Glutamatergic neuron (in vitro differentiated cells): ENCODE data around the gene TOMM70. TPM values are rescaled to one million over a fixed set of nuclear protein-coding genes. Genes with fewer than 3 reads are reported as not detected.

Experiments used
- DNase-seq: peaks from one replicate; pipeline ENCODE4 v3.0.0; 2022
- H3K27ac Mint-ChIP-seq: one replicate; pipeline ENCODE4 v1.8.0; 2020; ENCODE audit warnings: mild to moderate bottlenecking, mixed read lengths, inconsistent platforms; ENCODE audit not compliant: unreplicated experiment
- H3K27me3 Mint-ChIP-seq: one replicate; pipeline ENCODE4 v1.8.0; 2020; ENCODE audit warnings: mild to moderate bottlenecking, moderate library complexity, mixed read lengths, inconsistent platforms; ENCODE audit not compliant: unreplicated experiment
- H3K36me3 Mint-ChIP-seq: one replicate; pipeline ENCODE4 v1.8.0; 2020; ENCODE audit warnings: mild to moderate bottlenecking, mixed read lengths, inconsistent platforms; ENCODE audit not compliant: unreplicated experiment
- H3K4me1 Mint-ChIP-seq: one replicate; pipeline ENCODE4 v1.8.0; 2020; ENCODE audit warnings: mild to moderate bottlenecking, low read depth, mixed read lengths, inconsistent platforms; ENCODE audit not compliant: unreplicated experiment
- H3K4me3 Mint-ChIP-seq: one replicate; pipeline ENCODE4 v1.8.0; 2020; ENCODE audit warnings: mild to moderate bottlenecking, mixed read lengths, inconsistent platforms; ENCODE audit not compliant: unreplicated experiment
- H3K9me3 Mint-ChIP-seq: one replicate; pipeline ENCODE4 v1.8.0; 2020; ENCODE audit warnings: mild to moderate bottlenecking, moderate library complexity, mixed read lengths, inconsistent platforms; ENCODE audit not compliant: unreplicated experiment
- CTCF ChIP-seq: fragments of 200-600 bp; sonication (generic); IDR thresholded peaks from one replicate; pipeline ENCODE4 v1.5.0; 2021; ENCODE audit not compliant: partially characterized antibody, unreplicated experiment
- total RNA-seq: library from RNA; stranded (reverse); fragmentation: NEBNext Ultra II Directional; extraction: Animal tissue kit (Norgen Biotek cat#: 25700); gene quantifications from one replicate; pipeline ENCODE4 v1.2.1, GENCODE V29; 2021; ENCODE audit not compliant: unreplicated experiment

The TOMM70 gene
- total RNA-seq, 1 donor from 2014 or later: 34.7 TPM

DNA sequence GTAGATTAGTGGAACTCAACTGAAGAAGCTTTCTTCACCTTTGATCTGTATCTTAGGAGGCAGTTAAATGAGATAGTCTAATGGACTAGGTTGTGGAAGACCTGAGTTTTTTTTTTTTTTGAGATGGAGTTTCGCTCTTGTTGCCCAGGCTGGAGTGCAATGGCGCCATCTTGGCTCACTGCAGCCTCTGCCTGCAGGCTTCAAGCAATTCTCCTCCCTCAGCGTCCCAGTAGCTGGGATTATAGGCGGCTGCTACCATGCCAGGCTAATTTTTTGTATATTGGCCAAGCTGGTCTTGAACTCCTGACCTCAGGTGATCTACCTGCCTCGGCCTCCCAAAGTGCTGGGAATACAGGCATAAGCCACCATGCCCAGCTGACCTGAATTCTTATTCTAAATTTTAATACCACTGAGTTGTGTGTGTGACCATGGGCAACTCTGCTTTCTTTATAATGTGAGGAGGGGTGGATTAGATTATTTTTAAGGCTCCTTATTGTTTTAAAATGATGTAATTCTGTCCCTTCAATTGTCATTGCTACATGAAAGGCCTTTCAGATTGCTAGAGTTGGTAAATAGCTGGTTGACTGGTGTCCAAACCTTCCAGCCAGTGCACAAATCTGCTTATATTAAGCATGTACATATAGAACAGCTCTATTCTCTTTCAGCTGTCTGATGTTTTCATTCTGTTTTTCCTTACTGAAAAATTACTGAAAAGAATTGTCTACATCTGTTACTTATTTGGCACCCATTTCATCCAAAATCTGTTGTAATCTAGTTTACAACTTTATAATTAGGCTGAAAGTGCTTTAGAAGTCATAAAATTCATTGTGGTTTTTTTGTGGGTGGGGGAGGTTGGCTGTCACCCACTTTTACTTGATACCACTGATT is 2.7 kb upstream of the TOMM70 start:
- peak overlapping the region; percentile 59 for H3K4me3 Mint-ChIP-seq
- TF ChIP-seq CTCF: no peak
- peak; percentile 18 for DNase-seq
- H3K9me3 Mint-ChIP-seq: peaks cover 4% of the 10 kb centered on the region
- no peak overlapping the region for H3K27ac Mint-ChIP-seq
- H3K27me3 Mint-ChIP-seq: peaks cover 1% of the 10 kb centered on the region
- H3K4me1 Mint-ChIP-seq: peaks cover 10% of the 10 kb centered on the region
- peaks cover 14% of the 10 kb centered on the region for H3K36me3 Mint-ChIP-seq

- Mint-ChIP-seq H3K9me3 (peaks cover 4% of the 10 kb centered on the region), H3K4me3 (peak overlapping the region; percentile 95), H3K27ac (no peak overlapping the region), H3K27me3 (peaks cover 1% of the 10 kb centered on the region), H3K36me3 (peaks cover 11% of the 10 kb centered on the region), H3K4me1 (peaks cover 10% of the 10 kb centered on the region)
- TF ChIP-seq CTCF: no peak
- no peak for DNase-seq
These were observed 2.0 kb upstream of the TOMM70 start for GRCh38 chr3:100402891-100403290.

DNA sequence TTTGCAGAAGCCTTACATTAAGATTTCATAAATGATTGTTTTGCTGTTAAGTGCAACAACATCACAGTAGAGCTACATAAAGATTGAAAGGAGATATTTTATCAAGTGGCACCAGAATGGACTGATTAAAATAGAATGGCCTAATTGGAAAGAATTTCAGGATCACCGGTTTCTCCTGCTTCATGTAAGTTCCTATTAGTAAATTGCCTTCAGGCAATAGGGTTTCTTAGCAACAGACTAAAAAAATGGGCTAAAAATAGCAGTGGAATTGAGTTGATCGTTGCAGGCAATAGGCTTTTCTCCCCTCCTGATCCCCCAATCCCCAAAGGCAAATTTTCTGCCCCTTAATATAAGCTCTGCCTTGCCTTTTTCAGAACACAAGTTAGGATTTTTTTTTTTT is 1.4 kb upstream of the TOMM70 start:
- Mint-ChIP-seq H3K36me3 (peaks cover 5% of the 10 kb centered on the region), H3K27me3 (peaks cover 1% of the 10 kb centered on the region), H3K4me1 (peaks cover 10% of the 10 kb centered on the region), H3K27ac (no peak overlapping the region), H3K9me3 (peaks cover 4% of the 10 kb centered on the region), H3K4me3 (peak overlapping the region; percentile 95)
- no peak for TF ChIP-seq CTCF
- DNase-seq: no peak

DNA sequence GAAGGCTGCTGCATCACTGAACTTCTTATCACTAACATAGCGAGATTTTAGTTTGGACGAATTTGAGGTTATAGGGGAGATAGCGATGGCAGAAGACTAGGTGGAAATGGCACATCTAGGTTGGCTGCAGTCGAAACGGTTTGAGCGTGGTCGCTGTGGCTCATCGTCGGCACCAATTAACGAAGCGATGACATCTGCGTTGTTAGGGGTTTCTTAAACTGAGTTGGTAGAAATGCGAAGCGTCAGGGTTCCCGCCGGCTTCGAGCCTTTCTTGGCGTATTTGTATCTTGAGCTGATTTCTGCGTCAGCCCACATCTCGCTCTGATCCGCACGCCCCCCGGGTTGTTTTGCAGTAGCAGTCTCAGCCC is 769 bp upstream of the TOMM70 start:
- peaks cover 4% of the 10 kb centered on the region for H3K9me3 Mint-ChIP-seq
- peak; percentile 36 for DNase-seq
- H3K4me3 Mint-ChIP-seq: peak overlapping the region; percentile 95
- no peak for TF ChIP-seq CTCF
- peaks cover 10% of the 10 kb centered on the region for H3K4me1 Mint-ChIP-seq
- no peaks in the 10 kb centered on the region for H3K36me3 Mint-ChIP-seq
- H3K27me3 Mint-ChIP-seq: peaks cover 1% of the 10 kb centered on the region
- H3K27ac Mint-ChIP-seq: peak overlapping the region; percentile 86

DNA sequence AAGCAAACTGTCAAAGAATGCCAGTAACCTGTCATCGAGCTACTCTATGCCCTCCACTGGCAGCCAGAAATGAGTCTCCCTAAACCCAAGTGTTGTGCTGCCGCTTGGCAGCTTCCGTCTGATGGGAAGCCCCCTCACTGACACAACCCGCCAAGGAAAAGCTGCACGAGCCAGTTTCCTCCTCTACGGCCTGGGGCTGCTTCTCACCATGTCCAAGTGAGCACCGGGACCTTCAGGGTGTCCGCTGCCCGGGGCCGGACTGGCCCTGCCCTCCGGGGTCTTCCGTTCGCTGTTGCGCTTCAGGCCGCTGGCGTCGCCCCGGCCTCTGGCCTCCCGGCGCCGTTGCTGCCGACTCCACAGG is 490 bp downstream of the TOMM70 start:
- Mint-ChIP-seq H3K4me1 (peaks cover 10% of the 10 kb centered on the region), H3K9me3 (peaks cover 2% of the 10 kb centered on the region), H3K36me3 (no peaks in the 10 kb centered on the region), H3K27me3 (peaks cover 1% of the 10 kb centered on the region), H3K4me3 (peak overlapping the region; percentile 94), H3K27ac (peak overlapping the region; percentile 76)
- DNase-seq: peak; percentile 49
- TF ChIP-seq CTCF: no peak
